BLaER1 (cell line): Measurements from ENCODE around the gene GEMIN7.
A peak's percentile ranks its signal among the peaks of the same experiment; 100 is the strongest.

Source experiments
- H3K27ac ChIP-seq: shearing (Covaris generic); formaldehyde crosslinking; 2 replicates; pipeline ENCODE4 v1.8.1; 2022
- H3K27me3 ChIP-seq: shearing (Covaris generic); formaldehyde crosslinking; 2 replicates; pipeline ENCODE4 v1.8.1; 2022
- H3K36me3 ChIP-seq: shearing (Covaris generic); formaldehyde crosslinking; 2 replicates; pipeline ENCODE4 v1.8.1; 2022
- H3K4me1 ChIP-seq: shearing (Covaris generic); formaldehyde crosslinking; 2 replicates; pipeline ENCODE4 v1.8.1; 2022
- H3K4me2 ChIP-seq: shearing (Covaris generic); formaldehyde crosslinking; 2 replicates; pipeline ENCODE4 v1.8.1; 2022
- H3K4me3 ChIP-seq: shearing (Covaris generic); formaldehyde crosslinking; 2 replicates; pipeline ENCODE4 v1.8.1; 2022
- H3K9ac ChIP-seq: shearing (Covaris generic); formaldehyde crosslinking; 2 replicates; pipeline ENCODE4 v1.8.1; 2022
- H3K9me3 ChIP-seq: shearing (Covaris generic); formaldehyde crosslinking; 2 replicates; pipeline ENCODE4 v1.8.1; 2022
- H4K20me1 ChIP-seq: shearing (Covaris generic); formaldehyde crosslinking; 2 replicates; pipeline ENCODE4 v1.8.1; 2022
- Cebpa-rat ChIP-seq: shearing (Covaris generic); IDR thresholded peaks from 2 replicates; pipeline ENCODE4 v1.8.1; 2022

Gene GEMIN7

GRCh38 chr19:45079063-45079910, at the start of gene GEMIN7:
TSS of gene GEMIN7 (plus strand) at chr19:45079260. CDS start at chr19:45090115, 10,855 bp downstream.
- Histone ChIP-seq H3K4me1 (peaks cover 66% of the 10 kb centered on the region), H3K9me3 (no peaks in the 10 kb centered on the region), H3K27me3 (no peaks in the 10 kb centered on the region), H3K36me3 (peaks cover 35% of the 10 kb centered on the region), H4K20me1 (peaks cover 47% of the 10 kb centered on the region), H3K9ac (peak within 1 kb of the TSS; percentile 96), H3K4me3 (peak within 1 kb of the TSS; percentile 87), H3K27ac (peak within 1 kb of the TSS; percentile 94), H3K4me2 (peak within 1 kb of the TSS; percentile 98)
- TF ChIP-seq Cebpa-rat, result no peak

- Histone ChIP-seq H3K4me1 (no peaks in the 10 kb centered on the region), H4K20me1 (no peaks in the 10 kb centered on the region), H3K9ac (no peak overlapping the region), H3K27ac (no peak overlapping the region), H3K27me3 (no peaks in the 10 kb centered on the region), H3K4me3 (no peak overlapping the region), H3K9me3 (peaks cover 13% of the 10 kb centered on the region), H3K36me3 (peaks cover 71% of the 10 kb centered on the region), H3K4me2 (no peak overlapping the region)
- no peak for TF ChIP-seq Cebpa-rat
Measured at GRCh38 chr19:45030825-45031224, 48.2 kb upstream of the GEMIN7 start.

- peaks cover 79% of the 10 kb centered on the region for H3K36me3 ChIP-seq
- no peak for TF ChIP-seq Cebpa-rat
- H3K27ac ChIP-seq, result no peak overlapping the region
- H3K4me2 ChIP-seq, result no peak overlapping the region
- no peak overlapping the region for H3K4me3 ChIP-seq
- peaks cover 14% of the 10 kb centered on the region for H3K9me3 ChIP-seq
- H4K20me1 ChIP-seq, result no peaks in the 10 kb centered on the region
- H3K4me1 ChIP-seq, result no peaks in the 10 kb centered on the region
- H3K9ac ChIP-seq, result no peak overlapping the region
- no peaks in the 10 kb centered on the region for H3K27me3 ChIP-seq
Measured at GRCh38 chr19:45032421-45032820, 46.6 kb upstream of the GEMIN7 start.

- Histone ChIP-seq H3K9me3 (peaks cover 10% of the 10 kb centered on the region; the same call in 1 of the 2 replicates), H3K27me3 (no peaks in the 10 kb centered on the region), H3K4me2 (no peak overlapping the region), H3K9ac (no peak overlapping the region), H3K27ac (no peak overlapping the region), H3K4me3 (no peak overlapping the region), H4K20me1 (peaks cover 19% of the 10 kb centered on the region), H3K4me1 (peaks cover 20% of the 10 kb centered on the region), H3K36me3 (peaks cover 64% of the 10 kb centered on the region)
- no peak for TF ChIP-seq Cebpa-rat
Measured at GRCh38 chr19:45035755-45036154, 43.3 kb upstream of the GEMIN7 start.

GRCh38 chr19:45037393-45038169, 41.5 kb upstream of the GEMIN7 start:
- Histone ChIP-seq H3K27me3 (no peaks in the 10 kb centered on the region), H3K36me3 (peaks cover 71% of the 10 kb centered on the region), H3K4me2 (peak overlapping the region; percentile 95; the same call in 1 of the 2 replicates), H3K4me1 (peaks cover 27% of the 10 kb centered on the region), H3K4me3 (no peak overlapping the region), H3K27ac (no peak overlapping the region), H3K9me3 (peaks cover 5% of the 10 kb centered on the region; the same call in 1 of the 2 replicates), H4K20me1 (peaks cover 37% of the 10 kb centered on the region), H3K9ac (no peak overlapping the region)
- TF ChIP-seq Cebpa-rat, result no peak

GRCh38 chr19:45038931-45039893, 39.8 kb upstream of the GEMIN7 start, which contains the start of gene CLASRP:
TSS of gene CLASRP (plus strand) at chr19:45039045. CDS start at chr19:45040213, 1,168 bp downstream.
- Histone ChIP-seq H3K4me2 (peak within 1 kb of the TSS; percentile 95), H4K20me1 (peaks cover 53% of the 10 kb centered on the region), H3K4me1 (peaks cover 27% of the 10 kb centered on the region), H3K9me3 (peaks cover 5% of the 10 kb centered on the region; the same call in 1 of the 2 replicates), H3K9ac (peak within 1 kb of the TSS; percentile 92), H3K27me3 (no peaks in the 10 kb centered on the region), H3K4me3 (peak within 1 kb of the TSS; percentile 89), H3K27ac (peak within 1 kb of the TSS; percentile 92), H3K36me3 (peaks cover 74% of the 10 kb centered on the region)
- TF ChIP-seq Cebpa-rat, result no peak

- peaks cover 27% of the 10 kb centered on the region for H3K4me1 ChIP-seq
- H3K4me2 ChIP-seq, result peak overlapping the region; percentile 95
- no peak overlapping the region for H3K27ac ChIP-seq
- H3K9me3 ChIP-seq, result peaks cover 5% of the 10 kb centered on the region; the same call in 1 of the 2 replicates
- H3K27me3 ChIP-seq, result no peaks in the 10 kb centered on the region
- no peak for TF ChIP-seq Cebpa-rat
- H3K4me3 ChIP-seq, result peak overlapping the region; percentile 89
- peak overlapping the region; percentile 92 for H3K9ac ChIP-seq
- H3K36me3 ChIP-seq, result peaks cover 74% of the 10 kb centered on the region
- peaks cover 63% of the 10 kb centered on the region for H4K20me1 ChIP-seq
Measured at GRCh38 chr19:45040059-45040771, 38.8 kb upstream of the GEMIN7 start.

GRCh38 chr19:45041125-45041524, 37.9 kb upstream of the GEMIN7 start:
- no peak overlapping the region for H3K27ac ChIP-seq
- peaks cover 74% of the 10 kb centered on the region for H3K36me3 ChIP-seq
- no peak overlapping the region for H3K4me3 ChIP-seq
- peak overlapping the region; percentile 95; the same call in 1 of the 2 replicates for H3K4me2 ChIP-seq
- peaks cover 73% of the 10 kb centered on the region for H4K20me1 ChIP-seq
- TF ChIP-seq Cebpa-rat, result no peak
- H3K9me3 ChIP-seq, result no peaks in the 10 kb centered on the region
- H3K27me3 ChIP-seq, result no peaks in the 10 kb centered on the region
- H3K4me1 ChIP-seq, result peaks cover 33% of the 10 kb centered on the region
- peak overlapping the region; percentile 41; the same call in 1 of the 2 replicates for H3K9ac ChIP-seq
